OCI-M1 (cell line): ENCODE measurements around the gene IL4R.
"Not testable (repeated sequence)": the region's sequence is repeated elsewhere in the genome, so short reads cannot be mapped to it uniquely, and the experiment has no call there.

Experiments
- DNase-seq: peaks from one replicate; lab custom pipeline; 2025; lab: John Stamatoyannopoulos, UW

The IL4R gene

DNA sequence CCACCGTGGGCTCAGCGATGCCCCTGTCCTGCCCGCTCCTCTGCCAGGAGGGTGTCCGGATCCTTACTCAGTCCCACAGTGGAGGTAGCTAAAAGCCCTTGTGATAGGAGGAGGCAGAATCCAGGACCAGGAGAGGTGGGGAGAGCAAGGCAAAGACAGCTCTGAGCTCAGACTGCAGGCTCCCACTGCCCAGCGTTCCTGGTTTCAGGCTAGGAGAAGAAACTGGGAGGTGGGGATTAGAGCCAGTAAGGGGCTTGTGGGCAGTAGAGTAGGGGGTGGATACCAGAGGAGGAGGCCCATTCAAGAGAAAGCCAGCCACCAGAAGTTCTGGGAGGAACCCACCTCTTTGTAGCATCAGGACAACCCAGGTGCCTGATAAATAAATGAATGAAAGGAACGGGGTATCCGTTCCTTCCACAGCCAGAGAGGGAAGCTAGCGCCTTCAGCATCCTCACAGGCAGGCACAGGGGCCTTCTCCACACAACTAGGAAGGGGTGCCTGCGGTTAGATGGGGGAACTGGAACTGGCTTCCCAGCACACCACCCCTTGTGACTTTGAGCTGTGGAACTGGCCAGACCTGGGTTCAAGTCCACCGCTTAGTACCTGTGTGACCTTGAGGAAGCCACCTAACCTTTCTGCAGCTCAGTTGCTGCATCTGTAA, 90.5 kb downstream of the IL4R start:
- no peak for DNase-seq

DNA sequence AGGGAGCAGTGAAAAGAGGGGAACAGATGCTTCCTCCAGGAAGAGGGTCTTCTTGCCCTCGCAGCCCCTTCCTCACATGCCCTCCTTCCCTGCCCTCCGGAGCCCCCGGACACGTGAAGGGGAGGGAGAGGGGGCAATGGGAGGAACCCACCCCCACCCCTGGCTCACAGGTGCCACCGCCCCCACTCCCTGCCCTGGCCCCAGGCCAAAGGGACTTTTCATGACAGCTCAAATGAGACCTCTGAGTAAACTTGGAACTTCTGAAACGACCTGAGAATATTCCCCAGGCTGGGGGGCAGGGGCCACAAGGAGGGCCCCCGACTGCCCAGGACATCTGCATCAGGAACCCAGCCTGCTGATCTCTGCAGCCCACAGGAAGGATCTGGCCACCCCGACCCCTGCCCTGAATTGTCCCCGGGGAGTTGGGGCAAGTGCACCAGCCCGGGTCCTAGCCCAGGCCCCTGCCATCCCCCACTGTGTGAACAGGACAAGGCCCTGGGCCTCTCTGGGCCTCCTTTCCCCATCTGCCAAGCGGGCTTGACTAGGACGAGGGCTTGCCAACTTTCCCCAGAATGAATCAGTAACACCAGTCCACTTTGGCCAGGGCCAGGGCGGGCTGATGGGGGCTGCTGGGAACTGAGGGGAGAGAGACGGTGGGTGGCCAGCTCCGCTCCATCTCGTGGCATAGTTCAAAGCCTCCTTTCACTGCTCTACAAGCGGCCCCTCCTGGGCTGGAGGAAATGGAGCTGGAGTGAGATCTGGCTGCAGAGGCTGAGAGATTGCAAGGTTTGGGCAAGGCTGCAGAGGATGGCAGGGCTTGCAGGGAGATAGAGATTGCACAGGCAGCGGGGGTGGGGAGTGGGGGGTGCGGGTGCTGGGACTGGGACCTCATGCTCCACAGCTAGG, 92.0 kb downstream of the IL4R start:
- DNase-seq, result no peak

DNA sequence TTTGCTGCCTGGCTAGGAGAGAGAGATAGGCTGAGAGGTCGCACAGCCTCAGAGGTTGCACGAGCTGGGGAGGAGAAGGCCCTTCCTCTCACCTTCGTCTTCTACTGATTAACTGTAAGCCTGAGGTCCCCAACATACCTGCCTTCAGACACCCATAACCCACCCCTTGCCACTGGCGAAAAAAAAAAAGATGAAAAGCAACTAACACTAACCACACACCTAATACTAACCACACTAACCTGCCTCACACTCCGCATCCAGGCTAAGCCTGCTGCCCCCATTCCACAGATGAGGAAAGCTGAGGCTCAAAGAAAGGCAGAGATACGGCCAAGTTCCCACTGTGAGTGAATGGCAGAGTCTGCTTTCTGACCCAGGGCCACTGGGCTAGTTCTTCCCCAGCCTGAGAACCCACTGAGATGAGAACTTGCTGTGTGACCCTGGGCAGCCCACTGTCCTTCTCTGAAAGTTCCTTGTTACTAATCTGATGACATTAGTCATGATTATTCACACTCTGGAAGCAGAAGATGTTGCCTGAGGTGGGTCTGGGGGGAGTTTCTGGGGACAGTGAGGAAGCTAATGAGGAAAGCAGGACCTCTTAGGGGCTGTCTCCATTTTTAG, 92.8 kb downstream of the IL4R start:
- no peak for DNase-seq

DNA sequence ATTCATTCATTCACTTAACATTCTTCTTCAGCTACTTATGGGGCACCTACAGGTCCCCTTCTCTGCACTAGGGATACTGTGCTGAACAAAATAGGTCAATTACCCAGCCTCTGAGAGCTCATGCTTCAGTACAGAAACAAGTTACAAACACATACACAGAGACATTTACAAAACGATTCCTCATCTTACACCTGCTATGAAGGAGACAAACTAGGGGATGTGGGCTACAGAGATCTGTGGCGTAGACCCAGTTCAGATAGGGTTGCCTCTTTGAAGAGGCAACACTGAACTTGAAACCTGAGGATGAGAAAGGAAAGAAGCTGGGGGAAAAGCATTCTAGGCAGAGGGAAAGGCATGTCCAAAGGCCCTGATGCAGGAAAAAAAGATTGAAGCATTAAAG, 93.4 kb downstream of the IL4R start:
- DNase-seq, result no peak

DNA sequence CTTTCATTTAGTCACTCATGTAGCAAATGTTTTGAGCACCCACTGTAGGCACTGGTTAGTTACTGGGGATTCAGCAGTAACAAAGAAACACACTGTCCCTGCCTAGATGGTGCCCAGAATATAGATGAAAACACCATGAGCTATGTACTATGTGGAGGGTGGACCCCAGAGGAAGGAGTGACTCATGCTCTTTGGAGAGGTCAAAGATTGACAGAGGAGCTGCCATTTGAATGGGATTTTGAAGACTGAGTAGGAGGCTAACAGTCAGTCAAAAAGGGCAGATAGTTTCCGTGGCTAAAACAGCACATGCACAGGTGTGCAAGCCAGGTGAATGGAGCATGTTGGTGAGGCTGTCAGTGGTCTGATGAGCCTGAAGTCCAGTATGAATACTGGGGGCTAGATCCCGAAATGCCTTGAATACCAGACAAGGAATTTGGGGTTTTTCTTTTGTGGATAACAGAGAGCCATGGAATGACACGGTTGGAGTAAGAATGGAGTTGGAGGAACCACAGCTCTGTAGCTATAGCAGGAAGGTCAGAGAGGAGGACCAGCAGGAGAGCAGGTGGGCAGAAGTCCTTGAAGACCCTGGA, 94.3 kb downstream of the IL4R start:
- DNase-seq, result peak; percentile 25

DNA sequence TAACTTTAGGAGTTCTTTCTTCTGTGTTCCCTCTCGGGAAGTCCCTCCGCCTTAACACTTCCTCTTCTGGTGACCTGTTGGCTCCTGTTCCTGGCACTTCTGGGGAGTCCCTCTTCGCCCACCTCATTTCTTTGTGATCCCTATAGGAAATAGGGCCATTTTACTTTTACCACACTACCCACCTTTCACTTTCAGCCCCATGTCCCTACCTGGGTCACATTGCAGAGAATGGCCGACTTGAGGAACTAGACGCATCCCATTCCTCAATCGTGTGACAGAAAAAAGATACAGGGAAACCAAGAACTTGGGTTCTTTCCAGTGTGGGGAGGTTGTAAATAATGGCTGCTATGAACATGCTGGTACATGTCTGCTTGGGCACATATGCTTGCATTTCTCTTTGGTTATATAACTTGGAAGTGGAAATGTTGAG, 94.8 kb downstream of the IL4R start:
- no peak for DNase-seq

DNA sequence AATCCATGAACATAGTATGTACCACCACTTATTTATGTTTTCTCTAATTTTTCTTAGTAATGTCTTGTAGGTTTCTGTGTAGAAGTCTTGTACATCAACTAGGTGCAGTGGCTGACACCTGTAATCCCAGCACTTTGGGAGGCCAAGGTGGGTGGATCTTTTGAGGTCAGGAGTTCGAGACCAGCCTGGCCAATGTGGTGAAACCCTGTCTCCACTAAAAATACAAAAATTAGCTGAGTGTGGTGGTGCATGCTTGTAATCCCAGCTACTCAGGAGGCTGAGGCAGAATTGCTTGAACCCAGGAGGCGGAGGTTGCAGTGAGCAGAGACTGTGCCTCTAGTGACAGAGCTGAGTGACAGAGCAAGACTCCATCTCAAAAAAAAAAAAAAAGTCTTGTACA, 96.2 kb downstream of the IL4R start:
- not testable (repeated sequence) for DNase-seq

DNA sequence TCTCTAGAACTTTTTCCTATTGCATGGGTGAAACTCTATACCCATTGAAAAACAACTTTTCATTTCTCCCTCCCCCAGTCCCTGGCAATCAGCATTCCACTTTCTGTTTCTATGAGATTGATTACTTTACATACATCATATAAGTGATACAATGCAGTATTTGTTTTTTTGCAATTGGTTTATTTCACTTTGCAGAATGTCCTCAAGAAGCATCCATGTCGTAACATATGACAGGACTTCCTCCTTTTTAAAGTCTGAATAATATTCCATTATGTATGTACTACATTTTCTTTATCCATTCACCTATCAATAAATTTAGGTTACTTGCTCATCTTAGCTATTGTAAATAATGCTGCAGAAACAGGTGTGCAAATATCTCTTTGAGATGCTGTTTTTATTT, 97.0 kb downstream of the IL4R start:
- DNase-seq, result no peak

DNA sequence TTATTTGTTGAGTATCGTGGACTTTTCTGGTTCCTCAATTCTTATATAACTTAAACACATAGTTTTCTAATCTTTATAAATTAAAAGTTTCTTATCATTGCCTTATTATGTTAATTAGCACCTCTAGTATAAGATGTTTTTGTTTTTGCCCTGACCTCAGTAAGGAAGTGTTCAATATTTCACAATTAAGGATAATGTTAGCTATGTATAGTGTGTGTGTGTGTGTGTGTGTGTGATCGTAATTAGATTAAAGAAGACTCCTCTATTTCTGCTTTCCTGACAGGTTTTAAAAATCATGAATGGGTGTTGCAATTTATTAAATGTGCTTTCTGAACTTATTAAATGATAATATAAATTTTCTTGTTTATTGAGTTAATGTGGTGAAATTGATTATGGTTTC, 100.2 kb downstream of the IL4R start:
- DNase-seq, result no peak
